Gastroesophageal sphincter (tissue), 4 donors: ENCODE data around the gene SLC22A12. TPM values are rescaled to one million over a fixed set of nuclear protein-coding genes. Genes with fewer than 3 reads are reported as not detected.

Experiments used
- ATAC-seq: fragments of 150-250 bp; one replicate; pipeline ENCODE4 v1.9.1; 2016; ENCODE audit warnings: mild to moderate bottlenecking, moderate library complexity
- H3K27ac ChIP-seq, 4 donors: fragments of 200-600 bp; sonication (generic) in 3 of 4; 1 replicate in 3 of 4; 2 replicates in 1 of 4; pipeline ENCODE4 v1.5.1; 2016 to 2019
- H3K27me3 ChIP-seq: fragments of 200-600 bp; sonication (generic); one replicate; pipeline ENCODE4 v1.5.1; 2019
- H3K36me3 ChIP-seq, 2 donors: fragments of 200-600 bp; sonication (generic); one replicate each; pipeline ENCODE4 v1.5.1; 2019; ENCODE audit warnings: control low read depth in 1 of 2
- H3K4me1 ChIP-seq, 3 donors: fragments of 200-600 bp; sonication (generic); 1 replicate in 2 of 3; 2 replicates in 1 of 3; pipeline ENCODE4 v1.5.1; 2016 to 2019; ENCODE audit warnings: control low read depth in 2 of 3
- H3K4me3 ChIP-seq, 2 donors: fragments of 200-600 bp; sonication (generic); one replicate each; pipeline ENCODE4 v1.5.1; 2019; ENCODE audit warnings: mild to moderate bottlenecking in 1 of 2, moderate library complexity in 1 of 2
- H3K9me3 ChIP-seq, 3 donors: fragments of 200-600 bp; sonication (generic); one replicate each; pipeline ENCODE4 v1.5.1; 2017 to 2019; ENCODE audit warnings: control low read depth in 2 of 3
- CTCF ChIP-seq, 4 experiments: fragments of 200-600 bp in 2 of 4; fragments of 450-650 bp in 2 of 4; sonication (generic) in 1 of 4; IDR thresholded peaks; one replicate each; pipeline ENCODE4 v1.5.1; 2017 to 2019; ENCODE audit warnings: antibody characterized with exemption in 4 of 4, mild to moderate bottlenecking in 2 of 4, moderate library complexity in 2 of 4
- EP300 ChIP-seq: sonication (generic); formaldehyde crosslinking; IDR thresholded peaks from one replicate; pipeline ENCODE4 v1.6.1; 2017; ENCODE audit warnings: antibody characterized with exemption, mild to moderate bottlenecking
- POLR2A ChIP-seq, 2 donors: fragments of 450-650 bp; IDR thresholded peaks; one replicate each; pipeline ENCODE4 v1.6.1; 2017; ENCODE audit warnings: antibody characterized with exemption in 2 of 2, mild to moderate bottlenecking in 2 of 2, moderate library complexity in 1 of 2
- POLR2AphosphoS5 ChIP-seq: sonication (generic); formaldehyde crosslinking; IDR thresholded peaks from one replicate; pipeline ENCODE4 v1.6.1; 2017; ENCODE audit warnings: antibody characterized with exemption
- WGBS, 2 donors: methylation state at CpG; one replicate each; pipeline ENCODE4 v1.1.5; 2018; ENCODE audit warnings: low coverage in 1 of 2; 5-methylcytosine and 5-hydroxymethylcytosine counted together
- total RNA-seq, 4 donors: library from RNA; depleted of rRNA; stranded (reverse); fragments of >200 nt; gene quantifications; one replicate each; pipeline ENCODE4 v1.1.0, GENCODE V29; 2016

SLC22A12 gene
- total RNA-seq, 4 donors from 2014 or later = not detected

GRCh38 chr11:64602466-64603070, 11.5 kb downstream of the SLC22A12 start:
- no peak for TF ChIP-seq POLR2AphosphoS5
- TF ChIP-seq CTCF (IDR thresholded peaks at IDR 0.05) = no peak
- TF ChIP-seq POLR2A (IDR thresholded peaks at IDR 0.05) = no peak
- TF ChIP-seq EP300 = no peak
- ATAC-seq = no peak

GRCh38 chr11:64603411-64604110, 12.5 kb downstream of the SLC22A12 start:
- peaks cover 17% of the 10 kb centered on the region for H3K27me3 ChIP-seq

More at GRCh38 chr11:64602466-64603070, 11.5 kb downstream of the SLC22A12 start:
- Histone ChIP-seq H3K27me3 (peaks cover 15% of the 10 kb centered on the region), H3K27ac (no peak overlapping the region), H3K4me1 (peaks cover 0 to 3% (median 0%) of the 10 kb centered on the region in 3 donors), H3K36me3 (no peaks in the 10 kb centered on the region), H3K9me3 (no peaks in the 10 kb centered on the region), H3K4me3 (no peak overlapping the region)
- WGBS, 2 donors = 100% methylated on average over 2 of the region's 10 CpGs; no CpG with 5 or more reads in 1 of the 2 donors

GRCh38 chr11:64604458-64605243, 13.6 kb downstream of the SLC22A12 start:
- no peaks in the 10 kb centered on the region for H3K36me3 ChIP-seq
- no CpG with 5 or more reads among the region's 7 CpGs for WGBS, 2 donors

More at GRCh38 chr11:64603411-64604110, 12.5 kb downstream of the SLC22A12 start:
- no peaks in the 10 kb centered on the region for H3K9me3 ChIP-seq
- H3K4me1 ChIP-seq = peaks cover 0 to 8% (median 2%) of the 10 kb centered on the region in 3 donors
- TF ChIP-seq POLR2A (IDR thresholded peaks at IDR 0.05) (no peak), POLR2AphosphoS5 (no peak), CTCF (IDR thresholded peaks at IDR 0.05) (no peak), EP300 (no peak)
- no peak overlapping the region for H3K4me3 ChIP-seq
- H3K36me3 ChIP-seq = no peaks in the 10 kb centered on the region
- 100% methylated on average over 3 of the region's 10 CpGs; no CpG with 5 or more reads in 1 of the 2 donors for WGBS, 2 donors
- no peak for ATAC-seq
- no peak overlapping the region for H3K27ac ChIP-seq

GRCh38 chr11:64605244-64605560, 14.2 kb downstream of the SLC22A12 start:
- H3K4me3 ChIP-seq = no peak overlapping the region
- ATAC-seq = no peak
- no peak overlapping the region for H3K27ac ChIP-seq
- WGBS, 2 donors = 62% methylated on average over 9 of the region's 10 CpGs; no CpG with 5 or more reads in 1 of the 2 donors
- H3K27me3 ChIP-seq = peaks cover 17% of the 10 kb centered on the region
- TF ChIP-seq EP300 = no peak
- no peak for TF ChIP-seq POLR2A (IDR thresholded peaks at IDR 0.05)
- TF ChIP-seq CTCF (IDR thresholded peaks at IDR 0.05) = no peak
- no peak for TF ChIP-seq POLR2AphosphoS5
- peaks cover 0 to 12% (median 4%) of the 10 kb centered on the region in 3 donors for H3K4me1 ChIP-seq
- no peaks in the 10 kb centered on the region for H3K36me3 ChIP-seq
- no peaks in the 10 kb centered on the region for H3K9me3 ChIP-seq

More at GRCh38 chr11:64604458-64605243, 13.6 kb downstream of the SLC22A12 start:
- TF ChIP-seq POLR2AphosphoS5 (no peak), POLR2A (IDR thresholded peaks at IDR 0.05) (no peak), CTCF (IDR thresholded peaks at IDR 0.05) (no peak), EP300 (no peak)
- H3K27ac ChIP-seq = no peak overlapping the region
- no peaks in the 10 kb centered on the region for H3K9me3 ChIP-seq
- no peak for ATAC-seq
- peaks cover 0 to 12% (median 4%) of the 10 kb centered on the region in 3 donors for H3K4me1 ChIP-seq
- no peak overlapping the region for H3K4me3 ChIP-seq
- H3K27me3 ChIP-seq = peaks cover 17% of the 10 kb centered on the region
